Right lung (tissue), 5 donors: Measurements from ENCODE around the gene DYNLT4. TPM values are rescaled to one million over a fixed set of nuclear protein-coding genes. Genes with fewer than 3 reads are reported as not detected.
"Not testable (repeated sequence)": the region's sequence is repeated elsewhere in the genome, so short reads cannot be mapped to it uniquely, and the experiment has no call there.

Experiments
- DNase-seq, 2 donors: peaks; one replicate each; pipeline ENCODE4 v3.0.0-alpha.2; 2013
- polyA plus RNA-seq, 5 donors: library from polyadenylated mRNA; unstranded; fragments of 120-200 nt; gene quantifications; one replicate each; pipeline versions ENCODE4 v1.2.1 to v1.2.3, GENCODE V29; 2013; ENCODE audit warnings: inconsistent platforms in 1 of 5, low replicate concordance in 1 of 5; ENCODE audit not compliant: insufficient read length in 5 of 5, insufficient read depth in 1 of 5

The DYNLT4 gene
- polyA plus RNA-seq, 5 donors = 0.34 to 2.0 (median 0.74) TPM

GRCh38 chr1:44810762-44811105 is 3.6 kb upstream of the DYNLT4 start:
- DNase-seq = not testable (repeated sequence)

- no peak for DNase-seq
These were observed 3.1 kb upstream of the DYNLT4 start for GRCh38 chr1:44810101-44810761.

DNA sequence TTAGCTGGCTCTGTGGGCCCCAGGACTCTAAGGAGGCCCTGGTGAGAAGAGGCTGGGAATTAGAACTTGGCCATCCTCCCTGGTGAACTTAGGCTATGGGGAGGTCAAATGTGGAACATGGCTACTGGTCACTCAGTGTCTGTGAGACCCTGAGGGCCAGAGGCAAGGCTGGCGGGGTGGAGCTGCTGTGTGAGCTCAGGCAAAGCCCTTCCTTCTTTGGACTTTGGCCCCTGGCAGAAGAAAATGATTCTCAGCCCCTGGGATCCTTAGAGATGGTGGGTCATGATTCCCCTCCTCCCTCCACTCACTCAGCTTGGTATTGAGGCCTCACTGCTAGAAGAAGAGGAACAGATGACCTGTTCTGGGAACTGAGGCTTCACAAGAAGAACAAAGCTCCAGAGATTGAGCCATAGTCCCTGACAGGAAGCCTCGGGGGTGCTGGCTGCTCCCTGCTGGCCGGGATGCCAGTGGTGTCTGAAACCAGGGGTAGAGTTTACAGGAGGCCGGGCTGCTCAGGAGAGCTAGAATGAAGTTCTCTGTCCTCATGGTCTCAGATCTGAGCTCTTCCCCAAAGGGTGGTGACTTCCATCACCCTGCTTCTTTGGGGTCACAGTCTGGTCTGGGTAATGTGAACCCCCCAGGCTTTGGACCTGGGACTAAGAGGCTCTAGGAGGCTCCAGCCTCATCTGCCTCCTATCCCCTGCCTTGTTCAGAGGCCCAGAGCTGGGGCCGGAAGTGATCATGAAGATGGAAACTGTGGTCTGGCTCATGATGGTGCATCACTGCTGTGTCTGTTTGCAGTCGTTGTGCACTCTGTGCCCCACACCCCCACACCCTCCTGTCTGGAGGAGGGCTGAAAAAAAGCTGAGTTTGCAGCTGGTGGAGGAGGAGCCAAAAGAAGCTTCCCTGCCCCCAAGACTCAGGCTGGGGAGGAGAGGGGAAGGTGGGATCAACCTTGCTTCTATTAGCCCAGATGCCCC is 2.1 kb upstream of the DYNLT4 start:
- DNase-seq = no peak

- peak; percentile 88 to 91 for DNase-seq
These were observed 1.1 kb upstream of the DYNLT4 start, which contains the start of gene BTBD19 for GRCh38 chr1:44808063-44808937. Gene BTBD19, plus strand, starts transcription at chr1:44808523. Its CDS starts 298 bp downstream, at chr1:44808821.

DNA sequence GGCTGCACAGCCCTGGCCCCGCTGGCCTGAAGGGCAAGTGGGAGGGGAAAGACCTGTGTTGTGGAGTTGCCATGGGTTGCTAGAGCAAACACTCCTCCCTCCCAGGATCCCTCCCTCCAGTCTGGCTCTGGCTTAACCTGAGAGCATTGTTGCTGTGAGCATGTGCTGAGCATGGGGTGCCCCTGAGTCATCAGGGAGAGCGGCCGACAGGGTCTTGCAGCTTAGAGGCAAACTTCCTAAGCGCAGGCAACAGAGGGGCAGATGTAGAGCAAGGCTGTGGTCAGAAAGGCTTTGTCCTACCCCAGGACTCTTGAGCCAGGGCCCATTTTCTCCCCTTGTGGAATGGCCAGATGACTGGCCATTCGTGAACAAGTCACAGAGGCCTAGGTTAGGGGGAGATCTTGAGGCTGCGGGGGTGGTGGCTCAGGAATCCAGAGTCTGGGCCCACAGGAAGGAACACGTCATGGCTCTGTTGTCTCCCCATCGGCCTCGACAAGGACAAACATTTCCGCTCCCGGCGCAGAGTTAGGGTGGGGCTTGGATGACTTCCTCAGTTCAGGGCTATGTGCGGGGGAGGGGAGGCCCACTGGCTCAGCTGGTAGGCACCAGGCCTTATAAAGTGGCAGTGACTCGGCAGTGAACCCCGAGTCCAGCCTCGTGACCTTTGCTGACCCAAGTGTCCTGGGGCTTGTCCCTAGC is 362 bp upstream of the DYNLT4 start:
- peak; percentile 90 to 93 for DNase-seq

DNA sequence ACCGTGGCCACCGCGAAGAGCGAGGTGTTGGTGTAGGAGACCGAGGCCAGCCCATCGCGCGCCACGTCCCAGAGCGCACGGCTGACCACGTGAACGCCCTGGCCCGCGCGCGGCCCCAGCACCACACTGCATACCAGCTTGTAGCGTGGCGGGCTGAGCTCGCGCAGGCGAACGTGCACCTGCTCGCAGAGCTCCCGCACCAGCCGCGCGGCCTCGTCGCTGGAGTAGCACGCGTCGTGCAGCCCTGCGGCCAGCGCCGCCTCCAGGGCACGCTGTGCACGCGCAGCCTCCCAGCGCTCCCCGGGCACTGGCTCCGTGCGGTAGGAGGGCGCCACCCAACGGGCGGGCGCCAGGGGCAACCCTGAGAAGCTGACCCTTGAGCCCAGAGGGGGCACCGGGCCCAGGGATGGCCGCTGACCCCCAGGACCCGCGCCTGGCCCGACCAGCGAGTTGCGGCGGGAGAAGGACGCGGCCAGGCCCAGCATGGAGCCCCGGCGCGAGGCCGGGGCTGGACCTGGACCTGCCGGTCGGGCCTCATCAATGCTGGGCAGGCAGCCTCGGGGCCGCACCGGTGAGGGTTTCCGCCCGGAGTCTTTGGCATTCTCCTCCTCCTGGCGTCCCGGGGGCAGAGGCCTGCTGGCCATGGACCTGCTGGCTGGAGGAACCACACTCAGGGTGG is 987 bp downstream of the DYNLT4 start:
- no peak for DNase-seq

GRCh38 chr1:44805311-44806024 is 1.7 kb downstream of the DYNLT4 start:
- no peak for DNase-seq

- DNase-seq = no peak
These were observed 3.6 kb downstream of the DYNLT4 start for GRCh38 chr1:44803312-44804095.

DNA sequence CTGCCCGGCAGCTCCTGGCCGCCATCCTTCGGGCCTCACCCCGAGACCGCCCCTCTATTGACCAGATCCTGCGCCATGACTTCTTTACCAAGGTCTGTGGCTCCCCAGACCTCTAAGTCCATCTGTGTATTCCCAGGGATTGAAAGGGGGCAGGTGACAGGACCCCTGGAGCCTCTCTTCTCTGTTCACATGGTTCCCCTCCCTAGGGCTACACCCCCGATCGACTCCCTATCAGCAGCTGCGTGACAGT is 4.2 kb downstream of the DYNLT4 start:
- DNase-seq = no peak

- no peak for DNase-seq
These were observed 4.7 kb downstream of the DYNLT4 start for GRCh38 chr1:44802306-44803061.

GRCh38 chr1:44801491-44802305 is 5.5 kb downstream of the DYNLT4 start:
- no peak for DNase-seq

GRCh38 chr1:44799770-44800584 is 7.2 kb downstream of the DYNLT4 start, which contains the start of gene PLK3:
Gene PLK3, plus strand, starts transcription at chr1:44800377. Its CDS starts 87 bp downstream, at chr1:44800464.
- DNase-seq = peak; percentile 98

DNA sequence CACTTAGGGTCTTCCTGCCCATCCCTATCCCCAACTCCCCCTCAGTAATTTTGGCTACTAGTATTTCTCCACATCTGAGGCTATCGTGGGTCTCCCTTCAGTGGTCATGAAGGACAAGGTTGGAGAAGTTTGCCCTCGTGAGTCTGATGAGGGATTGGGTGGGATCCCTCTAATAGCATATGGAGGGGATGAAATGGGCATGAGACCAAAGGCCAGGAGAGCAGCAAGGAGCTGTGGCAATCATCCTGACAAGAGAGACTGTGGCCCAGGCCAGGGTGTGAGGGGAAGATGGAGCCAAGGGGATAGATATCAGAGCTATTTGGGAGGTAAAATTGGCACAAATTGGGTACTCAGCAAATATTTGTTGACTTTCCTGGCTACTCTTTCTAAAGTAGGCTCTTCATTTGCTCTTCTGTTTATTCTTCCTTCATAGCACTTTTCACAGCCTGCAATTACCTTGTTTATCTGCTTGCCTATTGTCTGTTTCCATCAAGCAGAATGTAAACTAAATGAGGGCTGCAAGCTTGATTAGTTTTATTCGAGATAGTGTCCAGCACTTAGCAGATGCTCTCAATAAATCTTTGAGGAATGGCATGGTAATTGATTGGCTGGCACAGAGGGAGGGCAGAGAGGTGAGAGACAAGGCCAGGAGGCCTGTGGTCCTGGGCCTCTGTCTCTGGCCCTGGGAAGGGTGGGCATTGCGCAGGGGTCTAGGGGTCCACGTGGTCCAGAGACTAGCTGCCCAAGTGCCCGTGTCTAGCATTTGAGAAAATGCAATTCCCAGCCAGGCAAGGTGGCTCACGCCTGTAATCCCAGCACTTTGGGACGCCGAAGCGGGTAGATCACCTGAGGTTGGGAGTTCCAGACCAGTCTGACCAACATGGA is 8.4 kb downstream of the DYNLT4 start:
- DNase-seq = no peak

- not testable (repeated sequence) for DNase-seq
These were observed 9.3 kb downstream of the DYNLT4 start for GRCh38 chr1:44797886-44798285.

- DNase-seq = no peak
These were observed 14.2 kb downstream of the DYNLT4 start for GRCh38 chr1:44792736-44793502.
